Measurements from ENCODE around the gene COL7A1. TPM values are rescaled to one million over a fixed set of nuclear protein-coding genes. Genes with fewer than 3 reads are reported as not detected.

Gene COL7A1
- total RNA-seq, 1 experiment from 2014 or later = 22.9 TPM

DNA sequence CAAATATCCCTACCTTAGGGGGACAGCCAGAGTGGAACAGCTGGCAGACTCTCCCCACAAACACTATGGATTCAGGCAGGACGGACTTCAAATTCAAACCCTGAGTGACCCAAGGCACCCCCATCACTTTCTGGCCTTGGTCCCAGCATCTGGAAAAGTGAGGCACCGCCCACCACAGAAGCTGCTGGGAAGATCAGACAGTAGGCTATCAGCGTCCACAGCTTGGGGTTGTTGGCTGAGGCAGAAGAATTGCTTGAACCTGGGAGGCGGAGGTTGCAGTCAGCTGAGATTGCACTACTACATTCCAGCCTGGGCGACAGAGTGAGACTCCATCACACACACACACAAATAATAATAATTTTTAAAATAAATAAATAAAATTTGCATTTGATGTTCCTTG is 47.0 kb downstream of the COL7A1 start:
- no peaks in the 10 kb centered on the region for H3K9me3 Mint-ChIP-seq
- peaks cover 5 to 10% of the 10 kb centered on the region in 2 experiments for H3K4me1 Mint-ChIP-seq
- H3K27me3 Mint-ChIP-seq (ENCODE audit: low read depth) = no peaks in the 10 kb centered on the region
- H4K8ac ChIP-seq (replicated peaks; ENCODE audit: insufficient read length, low read depth, low read length) = no peak overlapping the region
- H3K56ac ChIP-seq (ENCODE audit: insufficient read length, low read depth, low read length) = no peak overlapping the region
- H2BK5ac ChIP-seq (ENCODE audit: insufficient read length, low read length) = no peak overlapping the region
- no CpG with 5 or more reads among the region's 5 CpGs for WGBS (ENCODE audit: extremely low coverage, insufficient read length, low lambda C conversion rate)
- no peak overlapping the region for H3K18ac ChIP-seq (ENCODE audit: insufficient read length, low read depth, low read length)
- TF ChIP-seq, protein P1, sequence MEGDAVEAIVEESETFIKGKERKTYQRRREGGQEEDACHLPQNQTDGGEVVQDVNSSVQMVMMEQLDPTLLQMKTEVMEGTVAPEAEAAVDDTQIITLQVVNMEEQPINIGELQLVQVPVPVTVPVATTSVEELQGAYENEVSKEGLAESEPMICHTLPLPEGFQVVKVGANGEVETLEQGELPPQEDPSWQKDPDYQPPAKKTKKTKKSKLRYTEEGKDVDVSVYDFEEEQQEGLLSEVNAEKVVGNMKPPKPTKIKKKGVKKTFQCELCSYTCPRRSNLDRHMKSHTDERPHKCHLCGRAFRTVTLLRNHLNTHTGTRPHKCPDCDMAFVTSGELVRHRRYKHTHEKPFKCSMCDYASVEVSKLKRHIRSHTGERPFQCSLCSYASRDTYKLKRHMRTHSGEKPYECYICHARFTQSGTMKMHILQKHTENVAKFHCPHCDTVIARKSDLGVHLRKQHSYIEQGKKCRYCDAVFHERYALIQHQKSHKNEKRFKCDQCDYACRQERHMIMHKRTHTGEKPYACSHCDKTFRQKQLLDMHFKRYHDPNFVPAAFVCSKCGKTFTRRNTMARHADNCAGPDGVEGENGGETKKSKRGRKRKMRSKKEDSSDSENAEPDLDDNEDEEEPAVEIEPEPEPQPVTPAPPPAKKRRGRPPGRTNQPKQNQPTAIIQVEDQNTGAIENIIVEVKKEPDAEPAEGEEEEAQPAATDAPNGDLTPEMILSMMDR (conservative IDR thresholded peaks at IDR 0.05) = no peak
- no peak overlapping the region for H3K27ac ChIP-seq (ENCODE audit: insufficient read length, low read depth, low read length)
- no peak overlapping the region for H2BK120ac ChIP-seq (ENCODE audit: low read depth, low read length, poor library complexity, severe bottlenecking)
- H3T11ph ChIP-seq (ENCODE audit: low read length) = no peak overlapping the region
- peaks cover 3% of the 10 kb centered on the region; the same call in 1 of the 2 replicates for H3K4me1 ChIP-seq (ENCODE audit: insufficient read depth, low read length)
- DNase-seq = no peak
- H4K5ac ChIP-seq (ENCODE audit: insufficient read length, low read depth, low read length) = no peak overlapping the region
- no peak overlapping the region for H2BK15ac ChIP-seq (ENCODE audit: low read depth, low read length)
- H3K79me1 ChIP-seq (ENCODE audit: insufficient read depth, low read depth, low read length, poor library complexity, severe bottlenecking) = no peaks in the 10 kb centered on the region
- no peak overlapping the region for H2AFZ ChIP-seq (ENCODE audit: low read length)
- no peak overlapping the region for H3K4me2 ChIP-seq (ENCODE audit: insufficient read depth, insufficient read length, low read length)
- H4K91ac ChIP-seq (ENCODE audit: insufficient read length, low read depth, low read length) = no peak overlapping the region
- H2BK12ac ChIP-seq (ENCODE audit: insufficient read length, low read depth, low read length) = no peak overlapping the region
- no peaks in the 10 kb centered on the region for H3K23me2 ChIP-seq (ENCODE audit: insufficient read length, low read depth, low read length, poor library complexity, severe bottlenecking)
- no peak overlapping the region for H3K23ac ChIP-seq (ENCODE audit: insufficient read length, low read depth, low read length)
- H3K79me2 ChIP-seq (ENCODE audit: insufficient read depth, low read length) = no peaks in the 10 kb centered on the region
- H3K36me3 Mint-ChIP-seq (ENCODE audit: insufficient read depth in 1 of 3, low read depth in 3 of 3) = peaks cover 18 to 64% (median 40%) of the 10 kb centered on the region in 3 experiments; a peak in 6 of 7 replicates
- no peaks in the 10 kb centered on the region for H3K9me3 ChIP-seq (ENCODE audit: control insufficient read depth, low read depth, low read length)
- H2BK20ac ChIP-seq (ENCODE audit: low read depth, low read length, poor library complexity, severe bottlenecking) = no peak overlapping the region
- no peaks in the 10 kb centered on the region for H4K20me1 ChIP-seq (ENCODE audit: control insufficient read depth, insufficient read depth, insufficient read length)
- H3K27me3 ChIP-seq (ENCODE audit: insufficient read depth, low read length) = no peaks in the 10 kb centered on the region
- no peak overlapping the region for H3K4me3 Mint-ChIP-seq
- H3K14ac ChIP-seq (ENCODE audit: insufficient read depth, low read length) = no peak overlapping the region
- H2AK5ac ChIP-seq (ENCODE audit: insufficient read length, low read length) = no peak overlapping the region
- peak overlapping the region in 1 of 3 experiments; percentile 90; a peak in 1 of 7 replicates for H3K27ac Mint-ChIP-seq
- no peak overlapping the region for H3K4ac ChIP-seq (ENCODE audit: low read depth, low read length)
- H3K9ac ChIP-seq (ENCODE audit: extremely low read depth, insufficient read length, low read length) = no peak overlapping the region

Data from H9 (cell line).